Neural cell (in vitro differentiated cells): ENCODE results near the gene PTGDR2.

Experiments used
- CTCF ChIP-seq: fragments of 450-650 bp; IDR thresholded peaks from 2 replicates; pipeline ENCODE4 v1.5.1; 2014; ENCODE audit warnings: antibody characterized with exemption, mild to moderate bottlenecking, moderate library complexity; ENCODE audit not compliant: poor library complexity, severe bottlenecking
- EZH2 ChIP-seq: fragments of 200-600, 300-800 bp; shearing (Covaris generic), sonication (generic); IDR thresholded peaks from 2 replicates; pipeline ENCODE4 v1.6.1; 2014; ENCODE audit warnings: antibody characterized with exemption, low read length, borderline replicate concordance, mild to moderate bottlenecking; ENCODE audit not compliant: insufficient read depth, poor library complexity, severe bottlenecking

DNA sequence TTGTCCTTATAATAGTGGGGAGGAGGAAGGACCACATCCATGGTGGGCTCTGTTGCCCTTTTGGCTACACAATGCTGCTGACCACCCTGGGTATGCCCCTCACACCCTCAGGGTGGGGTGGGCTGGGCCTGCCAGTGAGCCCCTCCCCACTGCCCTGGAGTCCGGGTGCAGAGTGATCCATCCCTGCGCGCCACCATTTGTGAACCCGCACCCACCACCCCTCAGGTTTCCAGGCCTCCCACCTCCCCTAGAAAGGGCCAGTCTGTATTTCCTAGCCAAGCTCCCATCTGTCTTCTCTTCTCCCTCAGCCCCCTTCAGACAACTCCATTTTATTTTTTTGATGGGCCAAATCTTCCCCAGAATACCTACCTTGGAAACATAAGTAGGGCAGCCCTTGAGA, 45.6 kb downstream of the PTGDR2 start:
- TF ChIP-seq EZH2 (no peak), CTCF (no peak)
